ENCODE measurements around the gene B4GALT1. TPM values are rescaled to one million over a fixed set of nuclear protein-coding genes. Genes with fewer than 3 reads are reported as not detected.

Gene B4GALT1
- total and polyA plus RNA-seq, 2 of the 8 experiments (the other 6 are each of a cell fraction or from before 2014, with no cell fraction given): 12.8 to 18.2 TPM

DNA sequence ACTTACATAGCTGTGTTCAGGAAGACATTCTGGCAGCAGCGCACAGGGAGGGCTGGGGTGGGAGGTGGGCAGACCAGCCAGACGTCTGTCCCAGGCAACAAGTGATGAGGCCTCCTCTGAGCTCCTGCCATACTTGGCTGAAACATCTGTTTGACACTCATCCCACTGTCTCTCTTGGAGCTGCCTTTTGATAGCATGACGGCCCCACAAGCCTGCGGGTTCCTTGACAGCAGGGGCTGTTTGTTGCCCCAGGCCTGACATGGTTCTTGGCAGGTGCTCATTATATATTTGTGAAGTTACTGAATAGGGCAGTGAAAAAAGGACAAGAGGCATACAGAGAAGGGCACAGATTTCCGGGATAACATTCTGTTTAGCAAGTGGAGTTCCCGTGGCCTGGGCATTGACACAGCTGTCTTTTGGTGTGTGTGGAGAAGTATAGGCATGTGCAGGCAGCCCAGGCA lies 22.2 kb upstream of the B4GALT1 start (continued):
- TF ChIP-seq CHD7 (IDR thresholded peaks at IDR 0.05; ENCODE audit: insufficient replicate concordance, low read length) (no peak), CBX5 (IDR thresholded peaks at IDR 0.05; ENCODE audit: low read depth, low read length) (no peak)
